GM19468 (cell line): ENCODE data around the gene PCDHA7.
"Not testable (repeated sequence)": the region's sequence is repeated elsewhere in the genome, so short reads cannot be mapped to it uniquely, and the experiment has no call there.

Source experiments
- ATAC-seq: cut with Tn5 transposase; IDR thresholded peaks from one replicate; pipeline ENCODE4 v1.9.1; 2021; ENCODE audit warnings: mild to moderate bottlenecking, moderate library complexity, moderate number of reproducible peaks; ENCODE audit not compliant: unreplicated experiment; ENCODE audit errors: extremely low read depth

Gene PCDHA7

GRCh38 chr5:140857987-140858240 lies 23.8 kb downstream of the PCDHA7 start:
- no peak for ATAC-seq

GRCh38 chr5:140862441-140863295 lies 28.6 kb downstream of the PCDHA7 start:
- ATAC-seq: no peak

GRCh38 chr5:140868721-140869554 lies 34.9 kb downstream of the PCDHA7 start, which contains the start of gene PCDHA11:
Gene PCDHA11 (plus strand): TSS chr5:140868957. CDS start chr5:140869104, 147 bp downstream.
- ATAC-seq: no peak

- ATAC-seq: no peak
Observed at GRCh38 chr5:140869555-140869886, 35.5 kb downstream of the PCDHA7 start.

- no peak for ATAC-seq
Observed at GRCh38 chr5:140870221-140871201, 36.4 kb downstream of the PCDHA7 start.

GRCh38 chr5:140875085-140876065 lies 41.3 kb downstream of the PCDHA7 start, which contains the start of gene PCDHA12:
Gene PCDHA12 (plus strand): TSS chr5:140875308. CDS start chr5:140875473, 165 bp downstream.
- no peak for ATAC-seq

GRCh38 chr5:140876541-140877261 lies 42.6 kb downstream of the PCDHA7 start:
- not testable (repeated sequence) for ATAC-seq

- no peak for ATAC-seq
Observed at GRCh38 chr5:140877262-140877581, 43.2 kb downstream of the PCDHA7 start.

- ATAC-seq: no peak
Observed at GRCh38 chr5:140881889-140882590, 48.0 kb downstream of the PCDHA7 start, which contains the start of gene PCDHA13. Gene PCDHA13 (plus strand): TSS chr5:140882124. CDS start chr5:140882269, 145 bp downstream.

- ATAC-seq: no peak
Observed at GRCh38 chr5:140882591-140882899, 48.5 kb downstream of the PCDHA7 start.

GRCh38 chr5:140883373-140883772 lies 49.3 kb downstream of the PCDHA7 start:
- no peak for ATAC-seq

- ATAC-seq: no peak
Observed at GRCh38 chr5:140883927-140884697, 50.0 kb downstream of the PCDHA7 start.
